GM12874 (cell line): ENCODE data around the gene CDO1.

Source experiments
- CTCF ChIP-seq: IDR thresholded peaks from 2 replicates; pipeline ENCODE4 v1.5.1; 2011; ENCODE audit warnings: low read depth, mild to moderate bottlenecking, control low read depth, low read length, moderate library complexity; ENCODE audit not compliant: insufficient read depth

The CDO1 gene

GRCh38 chr5:115820846-115821245 is 4.4 kb upstream of the CDO1 start:
- TF ChIP-seq CTCF = no peak

- no peak for TF ChIP-seq CTCF
Observed at GRCh38 chr5:115818821-115819220, 2.4 kb upstream of the CDO1 start.

- TF ChIP-seq CTCF = no peak
Observed at GRCh38 chr5:115817386-115817785, 927 bp upstream of the CDO1 start.

GRCh38 chr5:115815693-115816225 is 700 bp downstream of the CDO1 start:
- TF ChIP-seq CTCF = no peak

GRCh38 chr5:115815006-115815692 is 1.3 kb downstream of the CDO1 start:
- no peak for TF ChIP-seq CTCF

- TF ChIP-seq CTCF = no peak
Observed at GRCh38 chr5:115813719-115814118, 2.7 kb downstream of the CDO1 start.

GRCh38 chr5:115812372-115812771 is 4.1 kb downstream of the CDO1 start:
- no peak for TF ChIP-seq CTCF
